GM19193 (cell line): ENCODE results near the gene CFAP69.

Experiments
- POLR2A ChIP-seq: IDR thresholded peaks from 4 replicates; pipeline ENCODE4 v1.6.1; 2011; ENCODE audit not compliant: insufficient read depth, insufficient read length; ENCODE audit errors: extremely low read depth

The CFAP69 gene

DNA sequence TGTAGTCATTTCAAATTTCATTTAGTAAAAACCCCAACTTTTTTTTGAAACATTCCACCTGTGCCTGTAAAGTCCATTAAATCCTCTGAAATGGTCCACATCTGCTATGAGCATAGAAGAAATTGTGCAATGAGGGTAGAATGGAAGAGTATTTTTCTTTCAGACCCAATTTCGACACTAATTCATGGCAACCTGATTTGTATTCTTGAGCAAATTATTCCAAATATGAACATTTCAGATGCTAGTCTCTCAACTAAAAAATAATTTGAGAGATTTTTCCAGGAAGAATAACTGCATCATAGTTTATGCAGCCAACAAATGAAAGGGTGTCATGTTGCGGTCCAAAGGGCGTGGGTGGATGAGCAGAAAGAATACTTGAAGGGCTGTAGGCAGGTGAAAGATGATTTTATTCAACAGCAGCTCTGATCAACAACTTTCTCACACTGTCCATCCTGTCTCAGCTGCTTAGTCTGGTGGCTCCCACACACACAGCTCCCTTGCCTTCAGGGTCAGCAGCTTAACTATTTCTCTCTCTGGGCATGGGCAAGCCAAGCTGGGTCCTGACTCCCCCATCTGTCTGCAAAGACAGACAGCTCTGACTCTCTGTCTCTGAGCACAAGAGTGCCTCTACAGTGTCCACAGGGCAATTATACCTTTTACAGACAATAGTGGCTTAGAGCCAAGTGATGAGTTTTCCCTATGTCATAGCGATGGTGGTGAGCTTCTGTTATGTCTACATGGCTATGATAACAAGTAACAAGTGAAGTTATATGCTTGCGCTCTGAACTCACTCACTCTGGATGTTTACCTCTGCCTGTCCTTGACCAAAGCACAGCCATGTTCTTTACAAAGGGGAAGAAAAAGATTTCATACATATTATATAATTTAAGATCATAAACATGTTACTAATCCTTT, 21.9 kb upstream of the CFAP69 start:
- no peak for TF ChIP-seq POLR2A

DNA sequence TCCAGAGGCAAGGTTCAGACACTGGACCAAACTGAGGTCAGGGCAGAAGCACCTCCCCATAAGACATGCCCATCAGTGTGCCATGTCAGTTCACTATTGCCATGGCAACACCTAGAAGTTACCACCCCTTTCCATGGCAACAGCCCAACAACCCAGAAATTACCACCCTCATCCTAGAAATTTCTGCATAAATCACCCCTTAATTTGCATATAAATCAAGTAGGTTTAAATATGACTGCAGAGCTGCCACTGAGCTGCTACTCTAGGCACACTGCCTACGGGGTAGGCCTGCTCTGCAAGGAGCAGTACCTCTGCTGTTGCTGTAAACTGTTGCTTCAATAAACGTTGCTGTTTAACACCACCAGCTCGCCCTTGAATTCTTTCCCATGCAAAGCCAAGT, 20.8 kb upstream of the CFAP69 start:
- TF ChIP-seq POLR2A, result no peak

DNA sequence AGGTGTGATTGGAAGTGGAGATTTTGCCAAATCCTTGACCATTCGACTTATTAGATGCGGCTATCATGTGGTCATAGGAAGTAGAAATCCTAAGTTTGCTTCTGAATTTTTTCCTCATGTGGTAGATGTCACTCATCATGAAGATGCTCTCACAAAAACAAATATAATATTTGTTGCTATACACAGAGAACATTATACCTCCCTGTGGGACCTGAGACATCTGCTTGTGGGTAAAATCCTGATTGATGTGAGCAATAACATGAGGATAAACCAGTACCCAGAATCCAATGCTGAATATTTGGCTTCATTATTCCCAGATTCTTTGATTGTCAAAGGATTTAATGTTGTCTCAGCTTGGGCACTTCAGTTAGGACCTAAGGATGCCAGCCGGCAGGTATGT, 19.8 kb upstream of the CFAP69 start:
- TF ChIP-seq POLR2A, result no peak

- no peak for TF ChIP-seq POLR2A
Measured at GRCh38 chr7:90225601-90226000, 19.4 kb upstream of the CFAP69 start.

- TF ChIP-seq POLR2A, result no peak
Measured at GRCh38 chr7:90227259-90227658, 17.7 kb upstream of the CFAP69 start.

DNA sequence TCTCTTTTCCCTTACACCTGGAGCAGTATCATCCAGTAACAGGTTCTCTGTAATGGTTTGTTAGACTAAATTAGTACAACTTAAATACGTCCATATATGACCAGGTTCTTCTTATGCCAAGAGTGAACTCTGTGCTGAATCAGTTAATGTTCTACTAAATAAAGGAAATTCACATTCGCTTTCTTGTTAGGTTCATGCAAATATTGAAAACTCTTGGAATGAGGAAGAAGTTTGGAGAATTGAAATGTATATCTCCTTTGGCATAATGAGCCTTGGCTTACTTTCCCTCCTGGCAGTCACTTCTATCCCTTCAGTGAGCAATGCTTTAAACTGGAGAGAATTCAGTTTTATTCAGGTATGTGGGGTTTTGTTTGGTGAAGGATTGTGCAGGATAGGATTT, 15.3 kb upstream of the CFAP69 start:
- no peak for TF ChIP-seq POLR2A

GRCh38 chr7:90230834-90231233, 14.1 kb upstream of the CFAP69 start:
- TF ChIP-seq POLR2A, result no peak

GRCh38 chr7:90231304-90231703, 13.7 kb upstream of the CFAP69 start:
- no peak for TF ChIP-seq POLR2A

DNA sequence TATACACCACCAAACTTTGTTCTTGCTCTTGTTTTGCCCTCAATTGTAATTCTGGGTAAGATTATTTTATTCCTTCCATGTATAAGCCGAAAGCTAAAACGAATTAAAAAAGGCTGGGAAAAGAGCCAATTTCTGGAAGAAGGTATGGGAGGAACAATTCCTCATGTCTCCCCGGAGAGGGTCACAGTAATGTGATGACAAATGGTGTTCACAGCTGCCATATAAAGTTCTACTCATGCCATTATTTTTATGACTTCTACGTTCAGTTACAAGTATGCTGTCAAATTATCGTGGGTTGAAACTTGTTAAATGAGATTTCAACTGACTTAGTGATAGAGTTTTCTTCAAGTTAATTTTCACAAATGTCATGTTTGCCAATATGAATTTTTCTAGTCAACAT, 12.5 kb upstream of the CFAP69 start:
- no peak for TF ChIP-seq POLR2A

DNA sequence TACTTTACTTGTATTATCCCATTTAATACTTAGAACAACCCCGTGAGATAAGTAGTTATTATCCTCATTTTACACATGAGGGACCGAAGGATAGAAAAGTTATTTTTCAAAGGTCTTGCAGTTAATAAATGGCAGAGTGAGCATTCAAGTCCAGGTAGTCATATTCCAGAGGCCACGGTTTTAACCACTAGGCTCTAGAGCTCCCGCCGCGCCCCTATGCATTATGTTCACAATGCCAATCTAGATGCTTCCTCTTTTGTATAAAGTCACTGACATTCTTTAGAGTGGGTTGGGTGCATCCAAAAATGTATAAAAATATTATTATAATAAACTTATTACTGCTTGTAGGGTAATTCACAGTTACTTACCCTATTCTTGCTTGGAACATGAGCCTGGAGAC, 11.4 kb upstream of the CFAP69 start:
- no peak for TF ChIP-seq POLR2A

- TF ChIP-seq POLR2A, result no peak
Measured at GRCh38 chr7:90236721-90237289, 8.2 kb upstream of the CFAP69 start.

GRCh38 chr7:90238022-90238421, 7.0 kb upstream of the CFAP69 start:
- TF ChIP-seq POLR2A, result no peak

- no peak for TF ChIP-seq POLR2A
Measured at GRCh38 chr7:90238583-90238982, 6.4 kb upstream of the CFAP69 start.

GRCh38 chr7:90239050-90239449, 5.9 kb upstream of the CFAP69 start:
- no peak for TF ChIP-seq POLR2A

- no peak for TF ChIP-seq POLR2A
Measured at GRCh38 chr7:90239625-90240228, 5.2 kb upstream of the CFAP69 start.
